ENCODE results near the gene SLC52A3.

GRCh38 chr20:774660-775057 lies 6.4 kb upstream of the SLC52A3 start:
- TF ChIP-seq CTCF (conservative IDR thresholded peaks at IDR 0.05; ENCODE audit: low read depth, low read length) (no peak), EZH2 (IDR thresholded peaks at IDR 0.05; ENCODE audit: low read length, unreplicated experiment) (no peak), EZH2phosphoT487 (IDR thresholded peaks at IDR 0.05; ENCODE audit: borderline replicate concordance, low read length) (no peak)

Data from PC-3 (cell line).